ENCODE results near the gene CNTN5. TPM values are rescaled to one million over a fixed set of nuclear protein-coding genes. Genes with fewer than 3 reads are reported as not detected.

CNTN5 gene
- total RNA-seq, 1 donor from 2014 or later = 1.6 TPM

- no peak for DNase-seq
- no peak overlapping the region for H3K27ac Mint-ChIP-seq (ENCODE audit: unreplicated experiment)
- H3K4me3 Mint-ChIP-seq (ENCODE audit: unreplicated experiment) = no peak overlapping the region
- no peaks in the 10 kb centered on the region for H3K36me3 Mint-ChIP-seq (ENCODE audit: unreplicated experiment)
- no peak for TF ChIP-seq CTCF (IDR thresholded peaks at IDR 0.05; ENCODE audit: partially characterized antibody, unreplicated experiment)
- no peaks in the 10 kb centered on the region for H3K27me3 Mint-ChIP-seq (ENCODE audit: unreplicated experiment)
- no peaks in the 10 kb centered on the region for H3K4me1 Mint-ChIP-seq (ENCODE audit: low read depth, unreplicated experiment)
- no peaks in the 10 kb centered on the region for H3K9me3 Mint-ChIP-seq (ENCODE audit: unreplicated experiment)
Measured at GRCh38 chr11:99037057-99037456, 16.3 kb downstream of the CNTN5 start.

- H3K4me3 Mint-ChIP-seq (ENCODE audit: unreplicated experiment) = no peak overlapping the region
- H3K4me1 Mint-ChIP-seq (ENCODE audit: low read depth, unreplicated experiment) = peaks cover 5% of the 10 kb centered on the region
- no peak for TF ChIP-seq CTCF (IDR thresholded peaks at IDR 0.05; ENCODE audit: partially characterized antibody, unreplicated experiment)
- peaks cover 2% of the 10 kb centered on the region for H3K9me3 Mint-ChIP-seq (ENCODE audit: unreplicated experiment)
- H3K27ac Mint-ChIP-seq (ENCODE audit: unreplicated experiment) = no peak overlapping the region
- no peak for DNase-seq
- H3K36me3 Mint-ChIP-seq (ENCODE audit: unreplicated experiment) = no peaks in the 10 kb centered on the region
- H3K27me3 Mint-ChIP-seq (ENCODE audit: unreplicated experiment) = no peaks in the 10 kb centered on the region
Measured at GRCh38 chr11:99063331-99063730, 42.6 kb downstream of the CNTN5 start.

- no peak for DNase-seq
- Mint-ChIP-seq H3K4me3 (ENCODE audit: unreplicated experiment) (no peak overlapping the region), H3K27me3 (ENCODE audit: unreplicated experiment) (no peaks in the 10 kb centered on the region), H3K9me3 (ENCODE audit: unreplicated experiment) (peaks cover 2% of the 10 kb centered on the region), H3K4me1 (ENCODE audit: low read depth, unreplicated experiment) (peaks cover 5% of the 10 kb centered on the region), H3K36me3 (ENCODE audit: unreplicated experiment) (no peaks in the 10 kb centered on the region), H3K27ac (ENCODE audit: unreplicated experiment) (no peak overlapping the region)
- TF ChIP-seq CTCF (IDR thresholded peaks at IDR 0.05; ENCODE audit: partially characterized antibody, unreplicated experiment) = no peak
Measured at GRCh38 chr11:99065121-99065520, 44.4 kb downstream of the CNTN5 start.

- Mint-ChIP-seq H3K9me3 (ENCODE audit: unreplicated experiment) (no peaks in the 10 kb centered on the region), H3K36me3 (ENCODE audit: unreplicated experiment) (no peaks in the 10 kb centered on the region), H3K27ac (ENCODE audit: unreplicated experiment) (no peak overlapping the region), H3K4me1 (ENCODE audit: low read depth, unreplicated experiment) (peaks cover 5% of the 10 kb centered on the region), H3K4me3 (ENCODE audit: unreplicated experiment) (no peak overlapping the region), H3K27me3 (ENCODE audit: unreplicated experiment) (no peaks in the 10 kb centered on the region)
- no peak for TF ChIP-seq CTCF (IDR thresholded peaks at IDR 0.05; ENCODE audit: partially characterized antibody, unreplicated experiment)
- DNase-seq = no peak
Measured at GRCh38 chr11:99066618-99067317, 46.0 kb downstream of the CNTN5 start.

- H3K27me3 Mint-ChIP-seq (ENCODE audit: unreplicated experiment) = no peaks in the 10 kb centered on the region
- peaks cover 5% of the 10 kb centered on the region for H3K4me1 Mint-ChIP-seq (ENCODE audit: low read depth, unreplicated experiment)
- no peak for TF ChIP-seq CTCF (IDR thresholded peaks at IDR 0.05; ENCODE audit: partially characterized antibody, unreplicated experiment)
- DNase-seq = no peak
- no peaks in the 10 kb centered on the region for H3K36me3 Mint-ChIP-seq (ENCODE audit: unreplicated experiment)
- no peaks in the 10 kb centered on the region for H3K9me3 Mint-ChIP-seq (ENCODE audit: unreplicated experiment)
- no peak overlapping the region for H3K27ac Mint-ChIP-seq (ENCODE audit: unreplicated experiment)
- no peak overlapping the region for H3K4me3 Mint-ChIP-seq (ENCODE audit: unreplicated experiment)
Measured at GRCh38 chr11:99068832-99069231, 48.1 kb downstream of the CNTN5 start.
